Astrocyte (in vitro differentiated cells and primary cell): ENCODE results near the gene ELMOD3.

ENCODE experiments used
- EZH2 ChIP-seq: IDR thresholded peaks from 2 replicates; pipeline ENCODE4 v1.6.1; 2012; ENCODE audit warnings: mild to moderate bottlenecking, low read length, inconsistent platforms; ENCODE audit not compliant: insufficient read depth
- TF ChIP-seq, protein P1 (sequence below): IDR thresholded peaks from 2 replicates; pipeline ENCODE4 v1.5.1; 2011; ENCODE audit warnings: low read depth, mild to moderate bottlenecking, inconsistent platforms, low read length, moderate library complexity; ENCODE audit not compliant: insufficient read depth

DNA sequence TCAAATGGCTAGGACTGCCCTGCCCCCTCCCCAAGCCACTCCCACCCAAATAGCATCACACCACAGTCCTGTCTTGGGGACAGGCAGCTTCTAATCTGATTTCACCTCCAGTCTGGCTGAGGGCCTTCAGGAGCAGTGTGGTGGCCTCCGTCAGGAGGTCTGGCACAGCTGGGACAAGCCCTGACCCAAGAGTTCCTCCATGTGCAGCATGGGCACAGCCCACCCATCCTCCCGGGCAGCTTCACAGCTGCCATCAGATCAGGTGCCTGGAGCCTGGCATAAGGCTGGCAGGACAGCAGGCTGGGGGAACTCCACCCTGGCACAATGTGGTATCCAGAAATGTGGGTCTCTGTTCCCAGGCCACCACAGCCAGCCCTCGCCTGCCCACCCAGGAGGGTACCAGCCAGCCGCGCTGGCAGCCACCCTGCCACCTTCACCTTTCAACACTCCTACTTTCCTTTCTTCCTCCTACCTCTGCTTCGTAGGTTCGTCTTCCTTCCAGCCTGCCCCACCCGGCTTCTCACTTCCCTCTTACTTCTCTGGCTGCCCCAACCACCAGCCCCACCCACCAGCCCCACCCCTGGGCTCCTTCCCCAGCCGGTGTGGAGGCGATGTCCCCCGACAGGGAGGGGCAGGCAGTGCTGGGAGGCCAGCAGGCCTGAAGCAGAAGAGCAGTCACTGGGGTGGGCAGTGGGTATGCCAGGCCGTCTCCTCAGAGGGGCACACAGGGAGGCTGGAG lies 55.4 kb downstream of the ELMOD3 start, which contains the start of gene CAPG:
- TF ChIP-seq, protein P1, sequence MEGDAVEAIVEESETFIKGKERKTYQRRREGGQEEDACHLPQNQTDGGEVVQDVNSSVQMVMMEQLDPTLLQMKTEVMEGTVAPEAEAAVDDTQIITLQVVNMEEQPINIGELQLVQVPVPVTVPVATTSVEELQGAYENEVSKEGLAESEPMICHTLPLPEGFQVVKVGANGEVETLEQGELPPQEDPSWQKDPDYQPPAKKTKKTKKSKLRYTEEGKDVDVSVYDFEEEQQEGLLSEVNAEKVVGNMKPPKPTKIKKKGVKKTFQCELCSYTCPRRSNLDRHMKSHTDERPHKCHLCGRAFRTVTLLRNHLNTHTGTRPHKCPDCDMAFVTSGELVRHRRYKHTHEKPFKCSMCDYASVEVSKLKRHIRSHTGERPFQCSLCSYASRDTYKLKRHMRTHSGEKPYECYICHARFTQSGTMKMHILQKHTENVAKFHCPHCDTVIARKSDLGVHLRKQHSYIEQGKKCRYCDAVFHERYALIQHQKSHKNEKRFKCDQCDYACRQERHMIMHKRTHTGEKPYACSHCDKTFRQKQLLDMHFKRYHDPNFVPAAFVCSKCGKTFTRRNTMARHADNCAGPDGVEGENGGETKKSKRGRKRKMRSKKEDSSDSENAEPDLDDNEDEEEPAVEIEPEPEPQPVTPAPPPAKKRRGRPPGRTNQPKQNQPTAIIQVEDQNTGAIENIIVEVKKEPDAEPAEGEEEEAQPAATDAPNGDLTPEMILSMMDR = no peak
- TF ChIP-seq EZH2 = no peak
